Heart right ventricle (tissue), 16 donors: Measurements from ENCODE around the gene RABL6. TPM values are rescaled to one million over a fixed set of nuclear protein-coding genes. Genes with fewer than 3 reads are reported as not detected.
"Not testable (repeated sequence)": the region's sequence is repeated elsewhere in the genome, so short reads cannot be mapped to it uniquely, and the experiment has no call there.

ENCODE experiments used
- ATAC-seq, 8 donors: fragments of 200-7000 bp; cut with Tn5 transposase; one replicate each; pipeline ENCODE4 v1.9.1; 2020; ENCODE audit warnings: mild to moderate bottlenecking in 8 of 8, moderate library complexity in 8 of 8, moderate number of reproducible peaks in 1 of 8
- DNase-seq, 2 donors: peaks; one replicate each; pipeline ENCODE4 v3.0.0-alpha.2; 2020
- H3K27ac ChIP-seq, 10 donors: fragments of 200-600 bp; sonication (generic) in 2 of 10; one replicate each; pipeline versions ENCODE4 v1.5.0 to v1.8.0; 2020 to 2022; ENCODE audit warnings: mild to moderate bottlenecking in 3 of 10
- H3K27me3 ChIP-seq, 7 donors: fragments of 200-600 bp; one replicate each; pipeline ENCODE4 v1.8.0; 2021 to 2022; ENCODE audit warnings: mild to moderate bottlenecking in 2 of 7
- H3K36me3 ChIP-seq, 9 donors: fragments of 200-600 bp; sonication (generic) in 1 of 9; one replicate each; pipeline versions ENCODE4 v1.5.0 to v1.8.0; 2020 to 2022; ENCODE audit warnings: mild to moderate bottlenecking in 2 of 9
- H3K4me1 ChIP-seq, 9 donors: fragments of 200-600 bp; sonication (generic) in 1 of 9; one replicate each; pipeline versions ENCODE4 v1.5.0 to v1.8.0; 2020 to 2022; ENCODE audit warnings: mild to moderate bottlenecking in 4 of 9
- H3K4me3 ChIP-seq, 10 donors: fragments of 200-600 bp; sonication (generic) in 2 of 10; one replicate each; pipeline versions ENCODE4 v1.5.0 to v1.8.0; 2020 to 2022; ENCODE audit warnings: mild to moderate bottlenecking in 7 of 10, moderate library complexity in 2 of 10
- H3K9me3 ChIP-seq, 11 donors: fragments of 200-600 bp in 10 of 11; sonication (generic) in 2 of 11; one replicate each; pipeline versions ENCODE4 v1.5.0 to v1.8.0; 2013 to 2022; ENCODE audit warnings: mild to moderate bottlenecking in 2 of 11, control low read depth in 1 of 11, moderate library complexity in 1 of 11
- CTCF ChIP-seq, 9 donors: fragments of 200-600 bp; sonication (generic) in 2 of 9; IDR thresholded peaks; one replicate each; pipeline versions ENCODE4 v1.5.0 to v1.8.0; 2021 to 2022; ENCODE audit warnings: antibody characterized with exemption in 9 of 9, mild to moderate bottlenecking in 5 of 9, moderate library complexity in 1 of 9
- WGBS, 2 donors: extraction: QIAGEN DNeasy Blood & Tissue Kit; methylation state at CpG; one replicate each; pipeline ENCODE4 v1.1.7; 2013; ENCODE audit warnings: inconsistent platforms in 1 of 2; 5-methylcytosine and 5-hydroxymethylcytosine counted together
- intact Hi-C, 10 donors: fragments of 100-400 bp; cut with DNase I; formaldehyde crosslinking; loops; one replicate each; pipeline versions ENCODE4 v1.11.1 to v1.14.2; 2022
- polyA plus RNA-seq, 2 donors: library from polyadenylated mRNA; stranded (reverse); fragments of 200-250 nt; gene quantifications; one replicate each; pipeline ENCODE4 v1.2.3, GENCODE V29; 2013
- total RNA-seq, 10 donors: library from RNA; stranded (reverse); fragmentation: NEBNext Ultra II Directional in 3 of 10; extraction: Animal tissue kit (Norgen Biotek cat#: 25700) in 3 of 10; gene quantifications; one replicate each; pipeline versions ENCODE4 v1.2.1 to v1.2.4, GENCODE V29; 2021 to 2023
- donor health status: Arrhythmogenic right ventricular cardiomyopathy.
- donor health status: ischemic (EF 13 %, LVEDD 7.1; RV severe dilation, severe dysfunction).
- donor health status: healthy with polysubstance abuse.
- donor health status: DM: no; HTN: yes; CAD: no.
- donor health status: DM: no; HTN: no; CAD: no.
- donor health status: ischemic (EF 25% LVEDD 6.9; RV normal size, moderate dysfunction).
- donor health status: ischemic (EF 25% LVEDD 5.7; RV mildly dilated, moderate dysfunction).
- donor health status: healthy.
- donor health status: DM: yes; HTN: yes; CAD: no.
- donor health status: Ischemic cardiomyopathy.
- donor health status: ischemic (EF 35%, LVEDD 5.7; RV mildly dilated, moderate dysfunction).
- donor health status: nonischemic (EF 11% LVEDD 7.7; RV severe dilation, severe dysfunction).
- donor health status: DM: yes; HTN: yes; CAD: no.
- donor health status: PGD.
- donor health status: ischemic (EF 29% LVEDD 5.4; RV normal size, mild dysfunction).
- donor health status: nonischemic (EF 23%, LVEDD 6.1; RV moderate dilation, normal function).

Gene RABL6
- total and polyA plus RNA-seq, 12 donors = 60.5 to 97.4 (median 66.6) TPM

- 12 to 22% methylated on average over 34 to 37 of the region's 37 CpGs for WGBS, 2 donors
- TF ChIP-seq CTCF (IDR thresholded peaks at IDR 0.05) = no peak
- no peak overlapping the region for H3K27ac ChIP-seq
- peaks cover 0 to 34% (median 11%) of the 10 kb centered on the region in 7 donors for H3K27me3 ChIP-seq
- ATAC-seq (peak in 7 of 8 donors; percentile 7 to 47 (median 25)), DNase-seq (peak; percentile 42 to 69)
- H3K4me1 ChIP-seq = peaks cover 0 to 32% (median 8%) of the 10 kb centered on the region in 9 donors
- no peaks in the 10 kb centered on the region for H3K36me3 ChIP-seq
- H3K4me3 ChIP-seq = no peak overlapping the region
- intact Hi-C loops = no loop called here
- no peaks in the 10 kb centered on the region for H3K9me3 ChIP-seq
These were observed 44.7 kb upstream of the RABL6 start for GRCh38 chr9:136762915-136763648.

GRCh38 chr9:136763649-136764035, 44.1 kb upstream of the RABL6 start:
- no peak for TF ChIP-seq CTCF (IDR thresholded peaks at IDR 0.05)
- 83 to 90% methylated on average over 12 to 14 of the region's 14 CpGs for WGBS, 2 donors
- intact Hi-C loops = no loop called here
- H3K9me3 ChIP-seq = no peaks in the 10 kb centered on the region
- peak overlapping the region in 1 of 10 donors; percentile 67 for H3K27ac ChIP-seq
- no peaks in the 10 kb centered on the region for H3K36me3 ChIP-seq
- peaks cover 0 to 35% (median 11%) of the 10 kb centered on the region in 7 donors for H3K27me3 ChIP-seq
- no peak for DNase-seq
- H3K4me1 ChIP-seq = peaks cover 0 to 32% (median 8%) of the 10 kb centered on the region in 9 donors
- ATAC-seq = peak in 1 of 8 donors; percentile 16
- no peak overlapping the region for H3K4me3 ChIP-seq

GRCh38 chr9:136764301-136764891, 43.4 kb upstream of the RABL6 start, which contains the start of gene LCN15:
TSS of gene LCN15 (minus strand) at chr9:136764518. CDS start at chr9:136764488, 30 bp downstream.
- no peaks in the 10 kb centered on the region for H3K36me3 ChIP-seq
- no peak for TF ChIP-seq CTCF (IDR thresholded peaks at IDR 0.05)
- DNase-seq (no peak), ATAC-seq (peak; percentile 5 to 48 (median 28))
- no peak within 1 kb of the TSS for H3K4me3 ChIP-seq
- no peaks in the 10 kb centered on the region for H3K9me3 ChIP-seq
- intact Hi-C loops = no loop called here
- 64 to 66% methylated on average over 14 of the region's 14 CpGs for WGBS, 2 donors
- peak within 1 kb of the TSS in 6 of 10 donors; percentile 40 to 67 (median 52) for H3K27ac ChIP-seq
- H3K4me1 ChIP-seq = peaks cover 0 to 32% (median 8%) of the 10 kb centered on the region in 9 donors
- H3K27me3 ChIP-seq = peaks cover 0 to 35% (median 11%) of the 10 kb centered on the region in 7 donors

- H3K4me3 ChIP-seq = no peak overlapping the region
- no peak for TF ChIP-seq CTCF (IDR thresholded peaks at IDR 0.05)
- peak; percentile 46 to 48 for DNase-seq
- no peaks in the 10 kb centered on the region for H3K36me3 ChIP-seq
- H3K9me3 ChIP-seq = no peaks in the 10 kb centered on the region
- peaks cover 0 to 32% (median 8%) of the 10 kb centered on the region in 9 donors for H3K4me1 ChIP-seq
- 71 to 78% methylated on average over 14 of the region's 14 CpGs for WGBS, 2 donors
- H3K27ac ChIP-seq = peak overlapping the region in 6 of 10 donors; percentile 40 to 67 (median 52)
- intact Hi-C loops = no loop called here
- peaks cover 0 to 35% (median 11%) of the 10 kb centered on the region in 7 donors for H3K27me3 ChIP-seq
- ATAC-seq = peak; percentile 49 to 82 (median 68)
These were observed 42.7 kb upstream of the RABL6 start for GRCh38 chr9:136765041-136765440.

GRCh38 chr9:136765745-136766409, 41.9 kb upstream of the RABL6 start:
- 89 to 92% methylated on average over 14 of the region's 14 CpGs for WGBS, 2 donors
- peak overlapping the region in 3 of 10 donors; percentile 43 to 55 (median 49) for H3K27ac ChIP-seq

More at GRCh38 chr9:136765745-136766409, 41.9 kb upstream of the RABL6 start:
- ATAC-seq, H3K36me3 ChIP-seq, DNase-seq, H3K4me3 ChIP-seq, intact Hi-C loops, H3K9me3 ChIP-seq: not testable (repeated sequence)
- peaks cover 0 to 32% (median 11%) of the 10 kb centered on the region in 7 donors for H3K27me3 ChIP-seq
- H3K4me1 ChIP-seq = peaks cover 0 to 27% (median 7%) of the 10 kb centered on the region in 9 donors
